AG04450 (cell line): Measurements from ENCODE around the gene TMEM245. TPM values are rescaled to one million over a fixed set of nuclear protein-coding genes. Genes with fewer than 3 reads are reported as not detected.

Source experiments
- CTCF ChIA-PET: fragments of 300-600, 350-600 bp; formaldehyde crosslinking; extraction: SDS; loops from one replicate; lab custom pipeline; 2022; ENCODE audit warnings: antibody characterized with exemption, inconsistent platforms; lab: Charles Lee
- POLR2A ChIA-PET: fragments of 350-600 bp; formaldehyde crosslinking; extraction: SDS; loops from one replicate; lab custom pipeline; 2021; ENCODE audit warnings: antibody characterized with exemption, inconsistent platforms; lab: Yijun Ruan, JAX
- DNase-seq: peaks from one replicate; pipeline ENCODE4 v3.0.0-alpha.2; 2011; ENCODE audit warnings: low read depth, low spot score
- H3K27ac ChIP-seq: one replicate; pipeline ENCODE4 v1.5.1; 2012; ENCODE audit warnings: low read depth, low read length, control low read depth
- H3K27me3 ChIP-seq: one replicate; pipeline ENCODE4 v1.6.0; 2012; ENCODE audit warnings: low read length; ENCODE audit not compliant: control insufficient read depth, insufficient read depth
- H3K4me3 ChIP-seq: 2 replicates; pipeline ENCODE4 v1.5.1; 2011; ENCODE audit warnings: mild to moderate bottlenecking, low read depth, low read length, control low read depth
- H3K9me3 ChIP-seq: 2 replicates; pipeline ENCODE4 v1.5.1; 2012; ENCODE audit warnings: low read length; ENCODE audit not compliant: control insufficient read depth, insufficient read depth
- polyA plus RNA-seq: library from polyadenylated mRNA; depleted of rRNA; stranded (reverse); fragments of >200 nt; gene quantifications from 2 replicates; pipeline ENCODE4 v1.2.3, GENCODE V29; 2011
- TF ChIP-seq, protein P1 (sequence below): IDR thresholded peaks from 2 replicates; pipeline ENCODE4 v1.5.1; 2011; ENCODE audit warnings: low read depth, low read length, control low read depth, inconsistent platforms

TMEM245 gene
- polyA plus RNA-seq, 1 experiment: 42.0 TPM

DNA sequence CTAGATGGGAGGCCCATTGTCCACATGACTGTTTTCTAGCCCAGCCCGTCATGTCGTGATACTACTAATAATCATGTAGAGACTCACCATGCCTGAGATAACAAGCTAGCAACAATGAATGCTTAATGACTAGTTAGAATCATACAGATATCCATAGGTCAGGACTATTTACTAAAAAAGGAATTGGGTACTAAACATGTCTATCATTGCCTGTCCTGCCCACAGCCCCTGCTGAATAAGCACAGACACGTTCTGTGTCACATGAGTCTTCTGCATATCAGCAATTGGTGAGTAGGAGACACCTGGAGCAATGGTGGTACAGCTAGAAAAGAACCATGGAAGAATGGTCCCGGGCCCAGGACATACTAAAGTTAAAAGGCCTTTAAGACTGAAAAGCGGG is 29.3 kb upstream of the TMEM245 start:
- ChIA-PET CTCF (no interaction called here), POLR2A (no interaction called here)
- no peak overlapping the region for H3K27ac ChIP-seq
- peaks cover 4% of the 10 kb centered on the region; the same call in 1 of the 2 replicates for H3K9me3 ChIP-seq
- TF ChIP-seq, protein P1, sequence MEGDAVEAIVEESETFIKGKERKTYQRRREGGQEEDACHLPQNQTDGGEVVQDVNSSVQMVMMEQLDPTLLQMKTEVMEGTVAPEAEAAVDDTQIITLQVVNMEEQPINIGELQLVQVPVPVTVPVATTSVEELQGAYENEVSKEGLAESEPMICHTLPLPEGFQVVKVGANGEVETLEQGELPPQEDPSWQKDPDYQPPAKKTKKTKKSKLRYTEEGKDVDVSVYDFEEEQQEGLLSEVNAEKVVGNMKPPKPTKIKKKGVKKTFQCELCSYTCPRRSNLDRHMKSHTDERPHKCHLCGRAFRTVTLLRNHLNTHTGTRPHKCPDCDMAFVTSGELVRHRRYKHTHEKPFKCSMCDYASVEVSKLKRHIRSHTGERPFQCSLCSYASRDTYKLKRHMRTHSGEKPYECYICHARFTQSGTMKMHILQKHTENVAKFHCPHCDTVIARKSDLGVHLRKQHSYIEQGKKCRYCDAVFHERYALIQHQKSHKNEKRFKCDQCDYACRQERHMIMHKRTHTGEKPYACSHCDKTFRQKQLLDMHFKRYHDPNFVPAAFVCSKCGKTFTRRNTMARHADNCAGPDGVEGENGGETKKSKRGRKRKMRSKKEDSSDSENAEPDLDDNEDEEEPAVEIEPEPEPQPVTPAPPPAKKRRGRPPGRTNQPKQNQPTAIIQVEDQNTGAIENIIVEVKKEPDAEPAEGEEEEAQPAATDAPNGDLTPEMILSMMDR: no peak
- no peaks in the 10 kb centered on the region for H3K27me3 ChIP-seq
- DNase-seq: no peak
- no peak overlapping the region for H3K4me3 ChIP-seq

DNA sequence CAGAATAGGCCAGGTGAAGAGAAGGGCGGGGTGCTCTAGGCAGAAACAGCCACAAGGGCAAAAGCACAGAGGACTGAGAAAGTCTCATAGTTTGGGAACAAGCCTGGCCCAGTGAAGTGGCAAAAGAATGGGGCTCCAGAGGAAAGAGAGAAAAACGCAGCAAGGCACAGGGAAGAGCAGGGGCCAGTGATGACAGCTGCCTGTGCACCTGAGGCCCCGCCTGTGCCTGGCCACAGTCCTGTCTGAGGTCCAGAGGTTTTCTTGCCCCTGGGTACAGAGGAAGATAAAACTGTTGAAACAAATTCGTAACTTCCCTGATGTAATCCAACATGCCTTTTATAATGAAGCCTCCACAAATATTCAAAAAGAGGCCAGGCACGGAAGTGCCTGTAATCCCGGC is 25.3 kb upstream of the TMEM245 start:
- H3K9me3 ChIP-seq: no peaks in the 10 kb centered on the region
- DNase-seq: no peak
- no peak overlapping the region for H3K4me3 ChIP-seq
- POLR2A ChIA-PET: no interaction called here
- TF ChIP-seq, protein P1: no peak
- H3K27me3 ChIP-seq: no peaks in the 10 kb centered on the region
- CTCF ChIA-PET: no interaction called here
- H3K27ac ChIP-seq: no peak overlapping the region

DNA sequence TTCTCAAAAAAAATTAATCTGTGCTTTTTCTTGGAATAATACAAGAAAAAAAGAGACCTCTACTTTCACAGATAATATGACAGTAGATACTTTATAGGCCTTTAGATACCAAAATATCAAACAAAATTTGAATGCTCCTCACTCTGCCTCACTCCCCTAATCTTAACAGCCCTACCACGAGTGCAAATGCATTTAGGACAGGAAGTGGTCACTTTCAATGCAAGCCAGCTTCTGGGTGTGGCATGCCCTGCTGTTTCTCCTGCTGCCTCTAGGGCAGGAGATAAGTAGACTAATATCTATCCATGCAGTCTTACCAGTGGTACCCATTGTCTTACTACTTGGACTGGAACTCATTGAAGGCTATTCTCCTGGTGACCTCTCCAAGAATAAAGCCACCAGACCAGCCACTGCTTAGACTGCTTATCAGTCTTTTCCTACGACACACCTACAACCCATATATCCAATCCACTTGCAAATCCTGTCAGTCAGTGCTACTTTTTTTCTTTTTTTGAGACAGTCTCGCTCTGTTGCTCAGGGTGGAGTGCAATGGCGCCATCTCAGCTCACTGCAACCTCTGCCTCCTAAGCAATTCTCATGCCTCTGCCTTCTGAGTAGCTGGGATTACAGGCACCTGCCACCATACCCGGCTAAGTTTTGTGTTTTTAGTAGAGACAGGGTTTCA is 24.3 kb upstream of the TMEM245 start:
- no peak overlapping the region for H3K4me3 ChIP-seq
- H3K27ac ChIP-seq: no peak overlapping the region
- TF ChIP-seq, protein P1: peak; percentile 43
- POLR2A ChIA-PET: no interaction called here
- no peaks in the 10 kb centered on the region for H3K9me3 ChIP-seq
- peaks cover 3% of the 10 kb centered on the region for H3K27me3 ChIP-seq
- no peak for DNase-seq
- CTCF ChIA-PET: no interaction called here

DNA sequence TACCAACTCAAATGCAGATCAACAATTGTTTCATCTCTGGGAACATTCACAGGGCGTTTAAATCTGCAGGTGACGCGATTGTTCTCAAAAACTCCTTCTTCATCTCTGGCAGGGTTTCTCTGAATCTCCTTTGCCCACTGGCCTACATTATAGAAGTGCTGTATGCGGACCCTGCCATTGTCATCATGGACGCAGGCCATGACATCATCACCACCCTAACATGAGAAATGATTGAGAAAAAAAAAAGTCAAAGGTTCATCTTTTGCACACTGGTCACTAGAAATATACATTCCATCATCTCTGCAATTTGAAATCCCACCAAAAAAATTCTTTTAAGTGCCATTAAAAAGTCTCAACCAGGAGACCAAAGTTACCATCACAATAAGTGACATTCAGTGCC is 21.6 kb upstream of the TMEM245 start:
- no peak for DNase-seq
- H3K27ac ChIP-seq: no peak overlapping the region
- peaks cover 7% of the 10 kb centered on the region for H3K27me3 ChIP-seq
- no peak overlapping the region for H3K4me3 ChIP-seq
- POLR2A ChIA-PET: no interaction called here
- H3K9me3 ChIP-seq: no peaks in the 10 kb centered on the region
- CTCF ChIA-PET: no interaction called here
- TF ChIP-seq, protein P1: no peak

DNA sequence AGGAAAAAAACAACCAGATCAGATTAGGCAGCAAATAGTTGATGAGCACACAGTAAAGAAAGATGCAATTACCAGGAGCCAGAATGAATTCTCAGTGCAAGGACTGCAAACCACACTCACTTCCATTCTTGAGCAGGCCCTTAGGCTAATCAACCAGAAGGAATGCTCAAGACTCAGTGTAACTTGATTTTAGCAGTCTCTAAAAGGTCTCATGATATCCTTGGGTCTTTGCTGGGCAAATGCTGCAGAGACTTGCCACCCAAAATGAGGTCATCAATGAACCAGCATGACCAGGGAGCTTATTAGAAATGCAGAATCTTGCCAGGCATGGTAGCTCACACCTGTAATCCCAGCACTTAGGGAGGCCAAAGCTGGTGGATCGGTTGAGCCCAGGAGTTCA is 20.1 kb upstream of the TMEM245 start:
- POLR2A ChIA-PET: interaction anchor here (0.6 kb wide), 1 partner anchor 10 kb away, joined by 6 read pairs; no protein-coding TSS in a partner anchor
- TF ChIP-seq, protein P1: no peak
- DNase-seq: no peak
- Histone ChIP-seq H3K4me3 (no peak overlapping the region), H3K27me3 (peaks cover 7% of the 10 kb centered on the region), H3K27ac (no peak overlapping the region), H3K9me3 (no peaks in the 10 kb centered on the region)
- CTCF ChIA-PET: no interaction called here
